ENCODE results near the gene MAPK8IP2. TPM values are rescaled to one million over a fixed set of nuclear protein-coding genes. Genes with fewer than 3 reads are reported as not detected.
"Not testable (repeated sequence)": the region's sequence is repeated elsewhere in the genome, so short reads cannot be mapped to it uniquely, and the experiment has no call there.

Gene MAPK8IP2
- total RNA-seq, 1 experiment from 2014 or later: 7.8 TPM

GRCh38 chr22:50640857-50641647 lies 40.5 kb downstream of the MAPK8IP2 start:
- ChIA-PET POLR2A (ENCODE audit: low non-redundant PET) (no interaction called here), CTCF (interaction anchor here (0.6 kb wide), 1 partner anchor 29 kb away, joined by 3 read pairs; no protein-coding TSS in a partner anchor)
- Histone ChIP-seq H3K4me3 (ENCODE audit: low read depth, low read length, poor library complexity, severe bottlenecking) (no peak overlapping the region), H3K4me1 (ENCODE audit: insufficient read depth, low read length, poor library complexity, severe bottlenecking) (no peaks in the 10 kb centered on the region), H3K27me3 (replicated peaks; ENCODE audit: insufficient read depth, low read depth, low read length, poor library complexity) (peaks cover 31% of the 10 kb centered on the region), H3K36me3 (ENCODE audit: insufficient read depth, low read length, poor library complexity, severe bottlenecking) (no peaks in the 10 kb centered on the region), H3K9me3 (ENCODE audit: low read depth, low read length, poor library complexity, severe bottlenecking) (no peaks in the 10 kb centered on the region), H3K27ac (ENCODE audit: low read depth, low read length, poor library complexity, severe bottlenecking) (no peak overlapping the region)
- no peak for TF ChIP-seq CTCF (conservative IDR thresholded peaks at IDR 0.05; ENCODE audit: low read depth, low read length)
- no peak for TF ChIP-seq EZH2 (IDR thresholded peaks at IDR 0.05; ENCODE audit: borderline replicate concordance, low read depth, low read length, poor library complexity, severe bottlenecking)
- DNase-seq (ENCODE audit: low spot score): no peak
- intact Hi-C loops (cut with micrococcal nuclease; ENCODE audit: unreplicated experiment): no loop called here
- BruUV-seq (replicated peaks): no TSS peak

- CTCF ChIA-PET: no interaction called here
- no peak for TF ChIP-seq EZH2 (IDR thresholded peaks at IDR 0.05; ENCODE audit: borderline replicate concordance, low read depth, low read length, poor library complexity, severe bottlenecking)
- peak; percentile 22; the same call in 1 of the 2 replicates for TF ChIP-seq CTCF (conservative IDR thresholded peaks at IDR 0.05; ENCODE audit: low read depth, low read length)
- Histone ChIP-seq H3K27ac (ENCODE audit: low read depth, low read length, poor library complexity, severe bottlenecking) (no peak overlapping the region), H3K4me1 (ENCODE audit: insufficient read depth, low read length, poor library complexity, severe bottlenecking) (no peaks in the 10 kb centered on the region), H3K36me3 (ENCODE audit: insufficient read depth, low read length, poor library complexity, severe bottlenecking) (no peaks in the 10 kb centered on the region), H3K9me3 (ENCODE audit: low read depth, low read length, poor library complexity, severe bottlenecking) (no peaks in the 10 kb centered on the region), H3K4me3 (ENCODE audit: low read depth, low read length, poor library complexity, severe bottlenecking) (no peak overlapping the region), H3K27me3 (replicated peaks; ENCODE audit: insufficient read depth, low read depth, low read length, poor library complexity) (peaks cover 32% of the 10 kb centered on the region)
- DNase-seq (ENCODE audit: low spot score): no peak
- intact Hi-C loops (cut with micrococcal nuclease; ENCODE audit: unreplicated experiment): no loop called here
- BruUV-seq (replicated peaks): no TSS peak
- POLR2A ChIA-PET (ENCODE audit: low non-redundant PET): no interaction called here
These were observed 41.4 kb downstream of the MAPK8IP2 start for GRCh38 chr22:50641696-50642607.

GRCh38 chr22:50643021-50643820 lies 42.6 kb downstream of the MAPK8IP2 start:
- intact Hi-C loops (cut with micrococcal nuclease; ENCODE audit: unreplicated experiment); CTCF ChIA-PET: not testable (repeated sequence)

GRCh38 chr22:50643821-50644101 lies 43.2 kb downstream of the MAPK8IP2 start:
- CTCF ChIA-PET; H3K4me3 ChIP-seq (ENCODE audit: low read depth, low read length, poor library complexity, severe bottlenecking); BruUV-seq (replicated peaks); intact Hi-C loops (cut with micrococcal nuclease; ENCODE audit: unreplicated experiment); POLR2A ChIA-PET (ENCODE audit: low non-redundant PET); H3K27ac ChIP-seq (ENCODE audit: low read depth, low read length, poor library complexity, severe bottlenecking); H3K36me3 ChIP-seq (ENCODE audit: insufficient read depth, low read length, poor library complexity, severe bottlenecking); DNase-seq (ENCODE audit: low spot score); H3K4me1 ChIP-seq (ENCODE audit: insufficient read depth, low read length, poor library complexity, severe bottlenecking); H3K9me3 ChIP-seq (ENCODE audit: low read depth, low read length, poor library complexity, severe bottlenecking): not testable (repeated sequence)
- peaks cover 32% of the 10 kb centered on the region for H3K27me3 ChIP-seq (replicated peaks; ENCODE audit: insufficient read depth, low read depth, low read length, poor library complexity)

More at GRCh38 chr22:50643021-50643820, 42.6 kb downstream of the MAPK8IP2 start:
- not testable (repeated sequence) for H3K27ac ChIP-seq (ENCODE audit: low read depth, low read length, poor library complexity, severe bottlenecking); DNase-seq (ENCODE audit: low spot score); H3K9me3 ChIP-seq (ENCODE audit: low read depth, low read length, poor library complexity, severe bottlenecking); H3K4me3 ChIP-seq (ENCODE audit: low read depth, low read length, poor library complexity, severe bottlenecking); H3K36me3 ChIP-seq (ENCODE audit: insufficient read depth, low read length, poor library complexity, severe bottlenecking); H3K4me1 ChIP-seq (ENCODE audit: insufficient read depth, low read length, poor library complexity, severe bottlenecking); BruUV-seq (replicated peaks)
- peaks cover 32% of the 10 kb centered on the region for H3K27me3 ChIP-seq (replicated peaks; ENCODE audit: insufficient read depth, low read depth, low read length, poor library complexity)
- POLR2A ChIA-PET (ENCODE audit: low non-redundant PET): interaction anchor here (0.6 kb wide), 1 partner anchor 21 kb away, joined by 6 read pairs; no protein-coding TSS in a partner anchor
